Keratinocyte (primary cell): ENCODE results near the gene METTL2B.
"Not testable (repeated sequence)": the region's sequence is repeated elsewhere in the genome, so short reads cannot be mapped to it uniquely, and the experiment has no call there.

Source experiments
- CTCF ChIP-seq, 3 experiments: IDR thresholded peaks in 1 of 3; conservative IDR thresholded peaks in 1 of 3; optimal IDR thresholded peaks in 1 of 3; 2 replicates in 2 of 3; 3 replicates in 1 of 3; pipeline versions ENCODE3 to v1.5.1; 2011; ENCODE audit warnings: low read length in 3 of 3, mild to moderate bottlenecking in 3 of 3, moderate library complexity in 2 of 3, control low read depth in 1 of 3, inconsistent platforms in 1 of 3; ENCODE audit not compliant: insufficient read depth in 2 of 3; ENCODE audit errors: extremely low read depth in 1 of 3
- EZH2 ChIP-seq: IDR thresholded peaks from one replicate; pipeline ENCODE4 v1.6.1; 2012; ENCODE audit warnings: inconsistent platforms, mild to moderate bottlenecking, low read length, moderate library complexity

DNA sequence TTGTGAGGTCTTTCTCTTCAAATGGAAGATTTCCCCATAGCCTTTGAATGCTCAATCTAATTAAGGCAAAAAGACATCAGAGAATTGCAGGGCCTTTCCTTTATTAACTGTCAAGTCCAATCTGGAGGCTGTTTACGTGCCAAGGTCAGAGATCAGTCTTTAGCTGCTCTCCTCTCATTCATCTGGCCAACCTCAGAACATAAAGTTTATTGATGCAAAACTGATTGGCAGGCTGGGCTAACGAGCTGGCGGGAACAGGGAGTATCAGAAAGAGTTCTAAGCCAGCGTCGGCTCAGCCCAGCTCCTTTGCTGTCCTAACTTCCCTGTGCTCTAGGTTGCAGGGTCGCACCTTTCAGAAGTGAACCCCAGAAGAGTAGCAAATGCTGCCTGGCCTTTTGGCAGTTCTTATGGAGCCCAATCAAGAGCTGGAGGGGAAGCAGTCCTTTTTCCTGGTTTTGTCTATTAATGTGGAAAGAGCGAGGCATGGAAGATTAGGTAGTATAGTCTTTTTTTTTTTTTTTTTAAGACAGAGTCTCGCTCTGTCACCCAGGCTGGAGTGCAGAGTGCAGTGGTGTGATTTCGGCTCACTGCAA, 47.5 kb downstream of the METTL2B start:
- not testable (repeated sequence) for TF ChIP-seq CTCF (optimal IDR thresholded peaks at IDR 0.05 in 1 of 3, IDR thresholded peaks at IDR 0.05 in 1 of 3, conservative IDR thresholded peaks at IDR 0.05 in 1 of 3; ENCODE audit: extremely low read depth in 1 of 3, insufficient read depth in 2 of 3, low read length in 3 of 3); EZH2
